Sigmoid colon (tissue), 4 donors: Measurements from ENCODE around the gene CAMKV.

Experiments
- EP300 ChIP-seq, 4 donors: sonication (generic); formaldehyde crosslinking; IDR thresholded peaks; one replicate each; pipeline ENCODE4 v1.6.1; 2017; ENCODE audit warnings: antibody characterized with exemption in 4 of 4
- POLR2A ChIP-seq, 2 donors: fragments of 450-650 bp; IDR thresholded peaks; one replicate each; pipeline ENCODE4 v1.6.1; 2016; ENCODE audit warnings: antibody characterized with exemption in 2 of 2, mild to moderate bottlenecking in 2 of 2, moderate library complexity in 2 of 2
- TF ChIP-seq, protein P1 (sequence below), 4 experiments: fragments of 450-650 bp in 3 of 4; fragments of 200-600 bp in 1 of 4; IDR thresholded peaks; one replicate each; pipeline ENCODE4 v1.5.1; 2016 to 2019; ENCODE audit warnings: antibody characterized with exemption in 4 of 4, mild to moderate bottlenecking in 3 of 4, moderate library complexity in 2 of 4

DNA sequence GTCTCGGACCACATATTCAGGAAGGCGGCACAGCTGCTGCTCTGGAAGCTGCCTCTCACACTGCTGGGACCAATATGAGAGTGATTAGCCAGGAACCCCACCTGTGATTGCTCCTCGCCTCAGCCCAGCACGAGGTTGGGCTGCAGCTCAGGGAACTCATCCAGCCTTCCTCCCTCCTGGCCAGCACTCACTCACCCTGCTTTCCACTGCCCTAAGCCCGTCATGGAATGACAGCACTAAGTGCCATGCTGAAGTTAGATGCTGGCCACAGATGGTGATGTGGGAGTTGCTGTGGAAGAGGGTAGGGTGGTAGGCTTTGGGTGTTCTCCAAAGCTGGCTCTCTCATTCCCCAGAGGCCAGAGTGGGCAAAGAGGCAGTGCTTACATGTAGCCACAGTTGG, 26.6 kb upstream of the CAMKV start:
- no peak for TF ChIP-seq EP300 (IDR thresholded peaks at IDR 0.05)
- TF ChIP-seq POLR2A (IDR thresholded peaks at IDR 0.05), result no peak
- TF ChIP-seq, protein P1, sequence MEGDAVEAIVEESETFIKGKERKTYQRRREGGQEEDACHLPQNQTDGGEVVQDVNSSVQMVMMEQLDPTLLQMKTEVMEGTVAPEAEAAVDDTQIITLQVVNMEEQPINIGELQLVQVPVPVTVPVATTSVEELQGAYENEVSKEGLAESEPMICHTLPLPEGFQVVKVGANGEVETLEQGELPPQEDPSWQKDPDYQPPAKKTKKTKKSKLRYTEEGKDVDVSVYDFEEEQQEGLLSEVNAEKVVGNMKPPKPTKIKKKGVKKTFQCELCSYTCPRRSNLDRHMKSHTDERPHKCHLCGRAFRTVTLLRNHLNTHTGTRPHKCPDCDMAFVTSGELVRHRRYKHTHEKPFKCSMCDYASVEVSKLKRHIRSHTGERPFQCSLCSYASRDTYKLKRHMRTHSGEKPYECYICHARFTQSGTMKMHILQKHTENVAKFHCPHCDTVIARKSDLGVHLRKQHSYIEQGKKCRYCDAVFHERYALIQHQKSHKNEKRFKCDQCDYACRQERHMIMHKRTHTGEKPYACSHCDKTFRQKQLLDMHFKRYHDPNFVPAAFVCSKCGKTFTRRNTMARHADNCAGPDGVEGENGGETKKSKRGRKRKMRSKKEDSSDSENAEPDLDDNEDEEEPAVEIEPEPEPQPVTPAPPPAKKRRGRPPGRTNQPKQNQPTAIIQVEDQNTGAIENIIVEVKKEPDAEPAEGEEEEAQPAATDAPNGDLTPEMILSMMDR (IDR thresholded peaks at IDR 0.05), result no peak
